GM18870 (cell line): Measurements from ENCODE around the gene LDAF1.
"Not testable (repeated sequence)": the region's sequence is repeated elsewhere in the genome, so short reads cannot be mapped to it uniquely, and the experiment has no call there.

Experiments used
- ATAC-seq: cut with Tn5 transposase; IDR thresholded peaks from one replicate; pipeline ENCODE4 v1.9.1; 2021; ENCODE audit warnings: moderate library complexity; ENCODE audit not compliant: unreplicated experiment

The LDAF1 gene

DNA sequence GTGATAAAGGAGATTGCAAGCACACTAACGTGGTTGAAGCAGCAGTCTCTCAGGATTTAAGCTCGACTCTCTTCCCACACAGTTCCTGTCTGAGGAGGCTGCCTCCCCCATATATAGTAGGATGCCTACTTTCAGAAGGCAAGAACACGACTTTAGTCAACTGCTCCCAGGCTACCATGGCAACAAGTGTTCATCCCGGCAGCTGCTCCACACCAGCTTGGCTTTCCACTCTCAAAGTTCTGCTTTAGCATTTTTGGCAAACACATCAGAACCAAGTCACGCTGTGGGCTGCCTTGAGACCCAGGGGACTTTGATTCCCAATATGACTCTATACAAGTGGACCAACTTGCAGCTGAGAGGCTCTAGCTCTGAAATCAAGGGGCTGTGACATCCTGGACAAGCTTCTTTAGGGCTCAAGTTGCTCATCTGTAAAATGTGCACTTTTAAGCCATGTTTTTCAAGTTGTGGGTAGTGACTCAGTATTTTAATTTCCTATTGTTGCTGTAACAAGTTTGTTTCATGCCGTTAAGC lies 36.4 kb downstream of the LDAF1 start:
- ATAC-seq: no peak

DNA sequence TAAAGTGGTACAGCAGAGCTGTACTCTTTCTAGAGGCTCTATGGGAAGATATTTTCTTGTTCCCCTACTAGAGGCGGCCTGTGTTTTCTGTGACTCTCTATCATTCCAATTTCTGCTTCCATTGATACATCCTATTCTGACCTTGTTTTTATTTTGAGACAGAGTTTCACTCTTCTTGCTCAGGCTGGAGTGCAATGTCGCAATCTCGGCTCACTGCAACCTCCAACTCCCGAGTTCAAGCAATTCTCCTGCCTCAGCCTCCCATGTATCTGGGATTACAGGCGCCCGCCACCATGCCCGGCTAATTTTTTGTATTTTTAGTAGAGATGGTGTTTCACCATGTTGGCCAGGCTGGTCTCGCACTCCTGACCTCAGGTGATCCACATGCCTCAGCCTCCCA lies 36.9 kb downstream of the LDAF1 start:
- not testable (repeated sequence) for ATAC-seq

DNA sequence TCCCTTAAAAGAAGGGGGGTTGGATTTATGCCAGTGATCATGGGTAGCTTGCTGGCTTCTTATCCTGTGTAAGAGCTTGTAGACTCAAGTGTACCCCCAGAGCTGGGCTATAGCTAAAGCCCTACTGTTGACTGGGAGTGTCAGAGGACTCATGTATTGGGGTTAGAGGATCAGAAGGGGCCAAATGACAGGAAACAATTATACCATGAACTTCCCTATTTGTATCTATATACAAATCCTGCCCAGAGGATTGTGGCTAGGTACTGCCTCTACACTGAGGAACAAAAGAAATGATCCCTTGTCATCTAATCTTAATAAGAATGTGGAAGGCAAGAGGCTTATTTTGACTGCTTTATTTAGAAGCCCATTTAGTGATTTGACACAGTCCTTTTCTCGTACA lies 38.6 kb downstream of the LDAF1 start:
- no peak for ATAC-seq

DNA sequence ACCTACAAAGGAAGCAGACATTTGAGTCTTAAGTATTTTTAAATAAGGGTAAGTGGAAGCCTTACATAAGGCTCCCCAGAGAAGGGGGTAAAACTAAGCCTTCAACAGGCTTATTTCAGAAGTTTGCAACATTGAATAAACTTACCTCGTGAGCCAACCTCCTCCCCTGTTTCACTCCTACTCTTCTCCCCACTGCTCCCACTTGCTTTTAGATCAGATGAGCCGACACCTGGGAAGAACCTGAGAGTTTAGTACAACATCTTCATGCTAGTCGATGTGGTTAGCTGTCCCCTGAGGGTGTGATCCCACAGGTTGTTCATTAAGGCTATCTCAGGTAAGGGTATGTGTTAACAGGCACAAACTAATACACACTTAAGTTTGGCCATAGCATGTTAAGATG lies 39.1 kb downstream of the LDAF1 start:
- ATAC-seq: no peak

DNA sequence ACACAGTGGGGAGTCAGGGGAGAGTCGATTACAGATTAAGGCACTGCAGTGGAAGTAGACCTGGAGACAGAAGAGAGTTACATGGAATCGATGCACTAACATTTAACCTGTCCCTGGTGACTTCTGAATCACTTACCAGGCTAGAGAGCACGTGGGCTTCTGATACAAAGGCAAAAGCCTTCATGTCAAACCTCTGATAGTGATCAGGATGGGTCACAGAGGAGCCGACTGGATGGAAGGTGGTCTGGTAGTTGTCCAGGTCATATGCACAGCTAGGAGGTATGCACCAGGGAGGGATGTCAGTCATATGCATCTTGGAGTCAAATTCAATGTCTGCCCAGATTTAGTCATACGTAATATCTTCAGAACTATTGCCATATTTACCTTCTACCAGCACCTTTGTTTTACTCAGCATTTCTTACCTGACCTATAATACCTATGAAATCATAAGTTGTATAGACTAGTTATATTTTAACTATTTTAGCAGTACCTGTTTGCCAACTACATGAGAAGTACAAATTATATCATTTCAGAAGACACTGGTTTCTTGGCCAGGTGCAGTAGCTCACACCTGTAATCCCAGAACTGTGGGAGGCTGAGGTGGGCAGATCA lies 41.2 kb downstream of the LDAF1 start:
- ATAC-seq: no peak

DNA sequence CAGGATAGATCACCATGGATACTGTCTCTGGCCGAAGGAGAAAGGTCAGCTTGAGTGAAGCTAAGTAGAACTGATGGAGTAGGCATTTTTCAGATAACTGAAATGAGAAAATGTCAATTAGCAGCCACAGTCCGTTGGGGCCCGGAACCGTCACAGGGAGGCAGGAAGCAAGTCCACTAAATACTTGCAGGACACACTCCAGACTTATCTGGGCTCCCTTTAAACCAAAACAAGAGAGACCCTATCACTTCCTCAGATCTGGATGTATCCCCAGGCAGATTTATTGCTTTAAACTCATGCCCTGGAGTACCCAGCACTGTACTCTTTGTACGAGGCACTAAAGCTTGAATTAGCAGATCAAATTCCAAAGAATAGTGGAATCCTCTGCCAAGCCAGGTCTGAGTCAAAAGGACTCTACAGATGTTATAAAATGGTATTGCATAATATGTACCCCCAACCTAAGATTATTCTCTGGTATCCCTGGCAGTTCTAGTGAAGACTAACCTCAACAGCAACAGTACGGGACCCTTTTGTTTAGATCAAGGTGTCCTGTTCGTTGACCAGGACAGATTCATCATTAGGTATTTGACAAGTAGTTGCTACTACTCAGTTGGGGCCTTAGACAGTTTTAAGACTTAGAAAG lies 44.8 kb downstream of the LDAF1 start:
- no peak for ATAC-seq

DNA sequence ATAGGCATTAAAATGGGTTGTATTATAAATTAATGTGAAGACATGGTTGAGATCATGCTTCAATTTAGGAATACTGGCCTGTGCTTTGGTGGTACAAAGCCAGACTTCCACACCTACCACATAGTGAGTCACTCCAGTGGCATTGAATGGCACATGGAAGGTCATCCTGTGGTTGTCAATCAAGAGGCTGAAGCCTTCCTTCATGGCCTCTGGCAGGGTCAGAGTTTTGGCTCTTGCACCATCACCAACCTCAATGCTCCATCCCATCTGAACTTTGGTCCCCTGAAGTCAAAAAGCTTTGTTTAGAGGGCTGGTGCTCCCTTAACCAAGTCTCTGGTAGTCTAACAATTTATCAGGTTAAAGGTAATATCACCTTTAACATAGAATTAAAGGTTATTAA lies 46.8 kb downstream of the LDAF1 start:
- no peak for ATAC-seq

DNA sequence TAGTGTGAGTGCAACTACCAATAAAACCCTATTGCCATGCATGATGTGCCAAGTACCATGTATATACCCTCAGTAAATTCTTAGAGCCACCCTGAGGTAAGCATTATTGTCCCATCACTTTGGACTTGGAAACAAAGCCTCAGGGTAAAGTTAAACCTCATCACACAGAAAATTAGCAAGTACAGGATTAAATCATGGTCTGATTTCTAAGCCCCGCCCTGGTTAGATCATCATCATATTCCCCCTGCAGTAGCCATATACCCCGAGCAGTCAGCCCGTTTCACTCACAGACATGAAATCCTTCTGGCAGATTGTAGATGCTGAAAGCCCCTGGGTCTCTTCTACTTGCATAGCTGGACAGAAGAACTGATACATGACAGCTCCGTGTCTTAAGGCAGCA lies 48.1 kb downstream of the LDAF1 start:
- no peak for ATAC-seq

DNA sequence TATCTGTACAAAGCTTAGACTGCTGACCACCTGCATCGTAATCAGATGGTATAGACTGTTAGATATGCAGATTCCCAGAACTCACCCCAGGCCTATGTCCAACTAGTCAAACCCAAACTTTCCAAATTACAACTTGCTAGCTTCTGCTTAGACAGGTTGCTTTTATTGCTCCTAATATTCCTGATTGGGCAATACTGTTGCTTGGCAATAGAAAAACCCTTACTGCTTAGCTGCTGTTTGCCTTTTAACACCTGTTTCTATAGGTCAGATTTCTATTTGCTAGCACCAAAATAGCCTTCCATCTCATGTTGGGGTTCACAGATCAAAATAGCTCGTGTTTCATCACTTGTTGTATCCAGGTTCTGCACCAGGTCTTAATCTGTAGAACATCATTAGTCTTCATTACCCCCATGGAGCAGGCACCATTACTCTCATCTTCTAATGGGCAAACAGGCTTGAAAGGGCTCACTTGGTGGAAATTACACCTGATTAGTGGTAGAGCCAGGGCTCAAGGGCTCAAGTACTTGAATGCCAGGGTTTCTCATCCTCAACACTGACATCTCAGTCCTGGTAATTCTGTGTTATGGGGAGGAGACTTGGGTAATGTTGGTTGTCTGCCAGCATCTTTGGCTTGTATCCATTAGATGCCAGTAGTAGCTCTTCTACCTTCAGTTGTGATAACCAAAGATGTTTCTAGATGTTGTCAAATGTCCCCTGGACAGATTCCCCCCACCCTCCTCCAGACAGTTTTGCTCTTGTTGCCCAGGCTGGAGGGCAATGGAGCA lies 50.2 kb downstream of the LDAF1 start:
- ATAC-seq: no peak

DNA sequence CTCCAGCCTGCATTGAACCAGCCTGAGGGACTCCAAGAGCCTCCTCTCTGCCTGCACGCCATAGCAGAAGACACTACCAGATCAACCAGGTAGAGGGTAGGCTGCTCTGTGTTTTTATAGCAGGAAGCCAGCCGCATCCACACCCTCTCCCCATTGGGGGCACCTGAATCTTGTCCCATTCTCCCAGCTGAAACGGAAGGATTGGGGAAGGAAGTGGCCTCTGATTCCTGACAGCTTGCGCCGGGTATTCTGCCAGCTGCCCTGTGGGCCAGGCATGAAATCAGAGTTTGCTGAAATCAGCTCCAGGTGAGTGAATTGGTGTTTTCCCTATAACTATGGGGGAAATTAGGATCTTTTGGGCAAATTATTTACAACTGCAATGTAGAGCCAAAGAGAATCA lies 53.0 kb downstream of the LDAF1 start, which contains the start of gene ZP2:
TSS of gene ZP2 (minus strand) at position 89 of the 400 bp plus-strand sequence. CDS start at position 62, 27 bp downstream.
- ATAC-seq: no peak

DNA sequence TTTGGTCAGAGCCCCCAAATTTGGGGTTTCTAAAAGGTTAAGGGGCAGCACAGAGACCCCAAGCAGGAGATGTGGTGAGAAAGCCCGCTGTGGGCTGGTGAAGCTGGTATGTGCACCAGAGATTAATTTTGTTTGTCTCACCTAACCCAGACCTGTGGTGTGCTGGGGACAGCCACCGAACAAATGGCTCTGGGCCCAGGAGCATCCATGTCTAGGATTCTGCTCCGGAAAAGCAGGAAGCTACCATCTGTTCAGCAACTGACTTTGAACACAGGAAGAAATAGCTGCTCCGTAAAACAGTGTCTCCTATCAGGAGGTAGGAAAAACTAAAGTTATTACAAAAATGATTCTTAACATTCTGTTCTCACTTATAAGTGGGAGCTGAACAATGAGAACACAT lies 55.6 kb downstream of the LDAF1 start:
- no peak for ATAC-seq

DNA sequence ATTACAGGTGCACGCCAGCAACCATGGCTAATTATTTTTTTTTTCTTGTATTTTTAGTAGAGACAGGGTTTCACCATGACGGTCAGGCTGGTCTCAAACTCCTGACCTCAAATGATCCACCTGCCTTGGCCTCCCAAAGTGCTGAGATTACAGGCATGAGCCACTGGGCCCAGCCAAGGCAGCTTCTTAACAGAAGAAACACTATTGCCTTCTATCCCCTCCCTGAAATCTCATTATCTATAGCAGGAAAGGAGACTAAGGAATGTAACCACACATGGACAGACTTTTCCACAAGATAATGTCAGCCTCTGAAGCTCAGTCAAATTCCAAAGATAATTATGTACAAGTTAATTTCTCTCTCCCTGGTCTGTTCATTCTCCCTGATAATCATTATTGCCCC lies 58.6 kb downstream of the LDAF1 start:
- no peak for ATAC-seq

DNA sequence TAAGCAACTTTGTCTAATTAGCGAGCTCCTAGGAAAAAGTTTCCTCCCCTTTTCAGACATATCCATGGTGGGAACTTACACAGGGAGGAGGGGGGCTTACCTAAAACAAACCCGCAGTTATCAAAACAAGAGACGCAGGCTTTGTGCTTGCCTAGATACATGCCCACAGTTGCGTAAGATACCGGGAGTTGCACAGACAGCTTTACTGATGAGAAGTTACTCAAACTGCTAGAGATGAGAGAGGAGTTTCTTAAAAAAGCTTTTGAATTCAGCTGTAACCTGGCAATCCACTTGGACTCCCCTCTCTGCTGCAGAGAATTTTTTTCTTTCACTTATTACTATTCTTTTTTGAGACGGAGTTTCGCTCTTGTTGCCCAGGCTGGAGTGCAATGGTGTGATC lies 59.7 kb downstream of the LDAF1 start:
- ATAC-seq: no peak

DNA sequence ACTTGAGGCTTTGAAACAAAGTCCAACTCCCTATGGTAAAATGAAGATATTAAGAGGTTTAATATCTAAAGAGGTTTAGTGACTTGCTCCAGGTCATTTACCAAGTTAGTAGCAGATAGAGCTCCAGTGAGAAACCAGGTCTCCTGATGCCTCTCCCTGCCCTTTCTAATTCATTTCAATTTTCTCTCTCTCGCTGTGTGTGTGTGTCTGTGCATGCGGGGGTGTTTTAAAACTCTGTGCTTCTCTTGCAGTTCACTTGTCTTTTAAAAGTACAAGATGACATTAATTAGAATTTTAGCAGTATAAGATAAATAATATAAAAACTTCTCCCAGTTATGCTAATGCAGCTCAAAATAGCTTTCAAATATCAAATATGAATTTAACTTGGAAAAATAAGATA lies 61.1 kb downstream of the LDAF1 start:
- ATAC-seq: no peak

DNA sequence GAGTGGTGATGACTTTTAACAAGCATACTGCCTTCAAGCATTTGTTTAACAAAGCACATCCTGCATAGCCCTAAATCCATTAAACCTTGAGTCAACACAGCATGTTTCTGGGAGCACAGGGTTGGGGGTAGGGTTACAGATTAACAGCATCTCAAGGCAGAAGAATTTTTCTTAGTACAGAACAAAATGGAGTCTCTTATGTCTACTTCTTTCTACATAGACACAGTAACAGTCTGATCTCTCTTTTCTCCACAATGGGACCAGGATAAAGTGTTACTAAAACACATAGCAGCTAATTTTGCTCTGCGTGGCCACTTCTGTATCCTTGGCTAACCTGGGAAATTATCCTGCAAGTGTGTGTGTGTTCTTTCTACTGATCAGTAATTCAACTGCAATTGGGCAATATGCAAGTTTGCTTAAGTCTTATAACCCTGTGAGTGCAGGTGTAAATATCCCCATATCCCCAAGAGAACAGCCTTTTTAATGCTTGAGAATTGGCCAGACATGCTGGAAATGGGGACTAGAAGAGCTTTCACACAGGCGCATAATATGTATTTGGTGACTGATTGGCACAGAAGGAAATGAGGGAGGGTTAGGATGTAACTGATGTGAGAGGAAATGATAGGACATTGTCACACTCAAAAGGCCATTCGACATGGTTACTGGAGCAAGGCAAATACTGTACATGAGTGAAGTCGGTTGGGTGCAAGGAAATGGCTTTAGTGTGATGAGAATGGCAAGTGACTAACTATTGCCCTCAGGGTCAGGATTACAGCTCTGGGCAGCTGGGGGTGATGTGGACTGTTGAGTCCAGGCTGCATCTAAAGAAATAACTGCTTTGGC lies 64.2 kb downstream of the LDAF1 start:
- ATAC-seq: no peak

DNA sequence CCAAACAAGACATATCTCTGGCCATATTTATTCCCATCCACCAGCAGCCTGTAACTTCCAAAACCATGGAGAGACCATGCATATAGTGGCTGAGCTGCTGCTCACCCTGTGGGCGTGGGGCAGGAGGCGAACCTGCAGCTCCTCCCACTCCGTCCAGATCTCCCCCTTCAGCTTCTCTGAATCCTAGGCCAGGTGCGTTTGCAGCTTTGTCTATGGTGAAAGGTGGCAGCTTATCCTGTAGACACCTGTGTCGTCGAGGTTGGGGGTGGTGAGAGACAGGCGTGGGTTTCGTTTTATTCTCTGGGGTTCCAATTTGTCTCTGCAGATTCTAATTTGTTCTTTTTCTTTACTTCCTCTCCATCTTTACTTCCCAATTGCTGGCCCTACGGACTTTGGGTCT lies 65.3 kb downstream of the LDAF1 start:
- no peak for ATAC-seq

DNA sequence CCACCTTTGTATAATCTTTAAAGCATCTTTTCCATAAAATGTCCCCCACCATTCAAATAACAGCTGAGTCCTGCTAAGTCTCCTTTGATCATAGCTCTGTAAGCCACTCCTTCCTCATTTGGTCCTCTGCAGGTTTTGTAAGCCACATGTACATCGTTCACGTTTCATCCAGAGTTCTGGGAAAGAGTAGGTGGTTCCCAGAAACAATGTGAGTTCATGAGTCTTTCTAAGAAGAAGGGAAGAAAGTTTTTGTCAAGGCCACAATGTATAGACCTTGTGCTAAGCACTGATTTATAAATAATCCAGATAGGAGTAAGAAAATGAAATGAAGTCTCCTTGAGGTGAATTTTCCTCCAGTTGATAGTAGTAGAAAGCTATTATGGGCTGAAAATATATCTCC lies 66.3 kb downstream of the LDAF1 start:
- ATAC-seq: no peak

DNA sequence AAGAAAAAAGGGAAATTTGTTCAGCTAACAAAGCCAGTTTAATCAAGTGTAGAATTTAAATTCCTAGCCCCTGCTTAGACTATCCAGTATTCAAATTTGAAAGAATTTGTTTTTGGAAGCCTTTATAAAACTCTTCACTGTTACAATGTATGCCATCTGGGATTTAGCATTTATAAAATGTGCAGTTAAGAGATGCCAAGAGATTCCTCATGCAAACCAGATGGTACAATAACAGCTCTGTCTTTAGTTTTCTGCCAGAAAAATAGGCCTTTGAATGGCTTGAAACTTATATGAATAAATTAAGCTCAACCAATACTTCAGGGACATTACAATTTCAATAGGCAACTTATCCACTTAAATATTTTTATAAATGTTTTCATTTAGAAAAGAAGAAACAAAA lies 68.3 kb downstream of the LDAF1 start:
- ATAC-seq: no peak

DNA sequence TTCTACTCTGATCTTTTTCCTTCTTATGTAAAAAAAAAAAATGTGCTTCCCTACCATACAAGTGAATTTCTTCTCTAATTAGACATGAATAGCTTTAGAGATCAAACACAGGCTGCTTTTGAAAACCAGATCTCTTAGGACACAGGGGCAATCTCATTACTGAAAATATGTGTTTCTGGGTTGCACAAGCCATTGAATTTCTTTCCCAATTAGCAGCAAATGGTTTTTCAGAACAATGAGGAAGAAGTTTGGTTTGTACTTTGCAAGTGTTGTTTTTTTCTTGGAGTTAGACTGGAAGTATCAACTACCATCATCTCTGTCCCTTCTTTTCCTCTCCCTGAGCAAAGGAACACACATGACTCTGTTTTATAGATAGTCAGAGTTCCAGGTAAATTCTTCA lies 69.4 kb downstream of the LDAF1 start:
- ATAC-seq: no peak

DNA sequence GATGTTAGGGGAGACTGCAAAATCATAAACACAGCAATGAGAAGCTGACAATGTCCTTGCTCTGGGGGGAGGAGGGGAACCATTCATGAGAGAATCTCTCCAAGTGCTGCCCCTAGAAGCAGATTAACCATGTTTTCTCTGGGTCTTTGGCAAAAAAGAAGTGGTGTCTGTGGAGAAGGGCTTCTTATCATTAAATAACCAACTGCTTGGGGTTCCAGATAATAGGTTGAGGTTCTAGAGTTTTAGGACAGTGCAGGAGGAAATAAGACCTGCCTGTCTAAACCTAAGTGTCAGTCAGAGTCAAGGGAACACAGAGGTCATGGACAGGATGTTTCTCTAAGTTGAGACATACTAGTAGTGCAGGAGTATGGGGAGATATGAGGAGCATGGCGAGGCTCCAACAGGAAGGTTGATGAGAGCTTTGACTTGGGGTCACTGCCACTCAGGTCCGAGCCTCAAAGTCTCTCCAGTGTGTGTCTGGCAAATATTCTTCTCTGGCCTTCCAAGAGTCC lies 69.9 kb downstream of the LDAF1 start:
- no peak for ATAC-seq
